Measurements from ENCODE around the gene MLLT3. TPM values are rescaled to one million over a fixed set of nuclear protein-coding genes. Genes with fewer than 3 reads are reported as not detected.

MLLT3 gene
- polyA plus RNA-seq, 4 donors: 24.2 to 35.4 (median 30.9) TPM

- DNase-seq (ENCODE audit: low read depth in 4 of 4, low spot score in 2 of 4): no peak
Observed at GRCh38 chr9:20526500-20527319, 95.6 kb downstream of the MLLT3 start.

- DNase-seq (ENCODE audit: low read depth in 4 of 4, low spot score in 2 of 4): no peak
Observed at GRCh38 chr9:20524776-20525175, 97.5 kb downstream of the MLLT3 start.

- DNase-seq (ENCODE audit: low read depth in 4 of 4, low spot score in 2 of 4): no peak
Observed at GRCh38 chr9:20518737-20519136, 103.6 kb downstream of the MLLT3 start.

- no peak for DNase-seq (ENCODE audit: low read depth in 4 of 4, low spot score in 2 of 4)
Observed at GRCh38 chr9:20513126-20513913, 109.0 kb downstream of the MLLT3 start.

- DNase-seq (ENCODE audit: low read depth in 4 of 4, low spot score in 2 of 4): no peak
Observed at GRCh38 chr9:20512636-20513035, 109.7 kb downstream of the MLLT3 start.

GRCh38 chr9:20512106-20512505 lies 110.2 kb downstream of the MLLT3 start:
- DNase-seq (ENCODE audit: low read depth in 4 of 4, low spot score in 2 of 4): no peak

GRCh38 chr9:20511686-20512085 lies 110.6 kb downstream of the MLLT3 start:
- no peak for DNase-seq (ENCODE audit: low read depth in 4 of 4, low spot score in 2 of 4)

GRCh38 chr9:20509466-20509865 lies 112.8 kb downstream of the MLLT3 start:
- DNase-seq (ENCODE audit: low read depth in 4 of 4, low spot score in 2 of 4): no peak

- DNase-seq (ENCODE audit: low read depth in 4 of 4, low spot score in 2 of 4): no peak
Observed at GRCh38 chr9:20508242-20508641, 114.1 kb downstream of the MLLT3 start.

- no peak for DNase-seq (ENCODE audit: low read depth in 4 of 4, low spot score in 2 of 4)
Observed at GRCh38 chr9:20507431-20507830, 114.9 kb downstream of the MLLT3 start.

- no peak for DNase-seq (ENCODE audit: low read depth in 4 of 4, low spot score in 2 of 4)
Observed at GRCh38 chr9:20506099-20506900, 116.0 kb downstream of the MLLT3 start.

GRCh38 chr9:20505574-20505973 lies 116.7 kb downstream of the MLLT3 start:
- no peak for DNase-seq (ENCODE audit: low read depth in 4 of 4, low spot score in 2 of 4)

GRCh38 chr9:20504930-20505329 lies 117.4 kb downstream of the MLLT3 start:
- DNase-seq (ENCODE audit: low read depth in 4 of 4, low spot score in 2 of 4): no peak

- no peak for DNase-seq (ENCODE audit: low read depth in 4 of 4, low spot score in 2 of 4)
Observed at GRCh38 chr9:20500101-20500500, 122.2 kb downstream of the MLLT3 start.

GRCh38 chr9:20499013-20499412 lies 123.3 kb downstream of the MLLT3 start:
- DNase-seq (ENCODE audit: low read depth in 4 of 4, low spot score in 2 of 4): no peak

- DNase-seq (ENCODE audit: low read depth in 4 of 4, low spot score in 2 of 4): no peak
Observed at GRCh38 chr9:20496328-20496727, 126.0 kb downstream of the MLLT3 start.

GRCh38 chr9:20495098-20495497 lies 127.2 kb downstream of the MLLT3 start:
- no peak for DNase-seq (ENCODE audit: low read depth in 4 of 4, low spot score in 2 of 4)

GRCh38 chr9:20494035-20494434 lies 128.3 kb downstream of the MLLT3 start:
- no peak for DNase-seq (ENCODE audit: low read depth in 4 of 4, low spot score in 2 of 4)

- DNase-seq (ENCODE audit: low read depth in 4 of 4, low spot score in 2 of 4): no peak
Observed at GRCh38 chr9:20492772-20493171, 129.5 kb downstream of the MLLT3 start.

- DNase-seq (ENCODE audit: low read depth in 4 of 4, low spot score in 2 of 4): no peak
Observed at GRCh38 chr9:20491612-20492011, 130.7 kb downstream of the MLLT3 start.

GRCh38 chr9:20490246-20490834 lies 132.0 kb downstream of the MLLT3 start:
- DNase-seq (ENCODE audit: low read depth in 4 of 4, low spot score in 2 of 4): no peak
